Progenitor cell of endocrine pancreas (in vitro differentiated cells): ENCODE data around the gene MVB12B. TPM values are rescaled to one million over a fixed set of nuclear protein-coding genes. Genes with fewer than 3 reads are reported as not detected.

Experiments
- DNase-seq: peaks from one replicate; pipeline ENCODE4 v3.0.0; 2021; ENCODE audit warnings: low spot score; ENCODE audit not compliant: unreplicated experiment
- H3K27ac Mint-ChIP-seq: 2 replicates; pipeline ENCODE4 v1.8.0; 2021; ENCODE audit warnings: mild to moderate bottlenecking, moderate library complexity, mixed read lengths
- H3K27me3 Mint-ChIP-seq: 2 replicates; pipeline ENCODE4 v1.8.0; 2021; ENCODE audit warnings: mixed read lengths
- H3K36me3 Mint-ChIP-seq: 2 replicates; pipeline ENCODE4 v1.8.0; 2022; ENCODE audit warnings: mixed read lengths; ENCODE audit not compliant: insufficient read depth
- H3K4me1 Mint-ChIP-seq: 2 replicates; pipeline ENCODE4 v1.8.0; 2021; ENCODE audit warnings: low read depth, mixed read lengths
- H3K4me3 Mint-ChIP-seq: 2 replicates; pipeline ENCODE4 v1.8.0; 2021; ENCODE audit warnings: low read depth, mild to moderate bottlenecking, moderate library complexity, mixed read lengths
- H3K9me3 Mint-ChIP-seq: 2 replicates; pipeline ENCODE4 v1.8.0; 2021; ENCODE audit warnings: low read depth, mixed read lengths
- total RNA-seq: library from RNA; stranded (reverse); gene quantifications from 2 replicates; pipeline ENCODE4 v1.2.1, GENCODE V29; 2021
- TF ChIP-seq, protein P1 (sequence below): fragments of 200-600 bp; sonication (generic); IDR thresholded peaks from one replicate; pipeline ENCODE4 v1.5.0; 2021; ENCODE audit warnings: antibody characterized with exemption, mild to moderate bottlenecking; ENCODE audit not compliant: unreplicated experiment

MVB12B gene
- total RNA-seq, 1 donor from 2014 or later, result 34.6 TPM

DNA sequence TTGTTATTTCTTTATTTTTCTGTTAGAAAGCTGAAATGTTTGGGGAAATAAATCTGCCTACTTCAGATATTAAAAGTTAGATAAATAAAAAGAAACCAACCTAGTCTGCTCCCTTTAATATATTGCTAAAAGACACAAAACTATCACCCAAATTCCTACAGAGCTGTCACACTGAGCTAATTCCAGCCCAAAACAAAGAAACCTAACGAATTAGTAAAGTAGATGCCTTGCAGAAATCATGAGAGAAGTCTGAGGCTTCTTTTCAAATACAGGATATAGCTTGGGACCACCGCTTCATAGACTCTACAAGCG is 164.9 kb downstream of the MVB12B start:
- TF ChIP-seq, protein P1, sequence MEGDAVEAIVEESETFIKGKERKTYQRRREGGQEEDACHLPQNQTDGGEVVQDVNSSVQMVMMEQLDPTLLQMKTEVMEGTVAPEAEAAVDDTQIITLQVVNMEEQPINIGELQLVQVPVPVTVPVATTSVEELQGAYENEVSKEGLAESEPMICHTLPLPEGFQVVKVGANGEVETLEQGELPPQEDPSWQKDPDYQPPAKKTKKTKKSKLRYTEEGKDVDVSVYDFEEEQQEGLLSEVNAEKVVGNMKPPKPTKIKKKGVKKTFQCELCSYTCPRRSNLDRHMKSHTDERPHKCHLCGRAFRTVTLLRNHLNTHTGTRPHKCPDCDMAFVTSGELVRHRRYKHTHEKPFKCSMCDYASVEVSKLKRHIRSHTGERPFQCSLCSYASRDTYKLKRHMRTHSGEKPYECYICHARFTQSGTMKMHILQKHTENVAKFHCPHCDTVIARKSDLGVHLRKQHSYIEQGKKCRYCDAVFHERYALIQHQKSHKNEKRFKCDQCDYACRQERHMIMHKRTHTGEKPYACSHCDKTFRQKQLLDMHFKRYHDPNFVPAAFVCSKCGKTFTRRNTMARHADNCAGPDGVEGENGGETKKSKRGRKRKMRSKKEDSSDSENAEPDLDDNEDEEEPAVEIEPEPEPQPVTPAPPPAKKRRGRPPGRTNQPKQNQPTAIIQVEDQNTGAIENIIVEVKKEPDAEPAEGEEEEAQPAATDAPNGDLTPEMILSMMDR, result no peak
- no peaks in the 10 kb centered on the region for H3K4me1 Mint-ChIP-seq
- no peaks in the 10 kb centered on the region for H3K27me3 Mint-ChIP-seq
- no peaks in the 10 kb centered on the region for H3K9me3 Mint-ChIP-seq
- no peaks in the 10 kb centered on the region for H3K36me3 Mint-ChIP-seq
- no peak for DNase-seq
- H3K27ac Mint-ChIP-seq, result no peak overlapping the region
- H3K4me3 Mint-ChIP-seq, result no peak overlapping the region

GRCh38 chr9:126491949-126492348 is 165.3 kb downstream of the MVB12B start:
- Mint-ChIP-seq H3K4me3 (no peak overlapping the region), H3K36me3 (no peaks in the 10 kb centered on the region), H3K4me1 (no peaks in the 10 kb centered on the region), H3K9me3 (no peaks in the 10 kb centered on the region), H3K27me3 (no peaks in the 10 kb centered on the region), H3K27ac (no peak overlapping the region)
- DNase-seq, result no peak
- TF ChIP-seq, protein P1, result no peak

- Mint-ChIP-seq H3K9me3 (no peaks in the 10 kb centered on the region), H3K36me3 (no peaks in the 10 kb centered on the region), H3K27ac (no peak overlapping the region), H3K27me3 (peaks cover 5% of the 10 kb centered on the region), H3K4me3 (no peak overlapping the region), H3K4me1 (no peaks in the 10 kb centered on the region)
- TF ChIP-seq, protein P1, result no peak
- DNase-seq, result no peak
These were observed 167.6 kb downstream of the MVB12B start for GRCh38 chr9:126494264-126494663.

DNA sequence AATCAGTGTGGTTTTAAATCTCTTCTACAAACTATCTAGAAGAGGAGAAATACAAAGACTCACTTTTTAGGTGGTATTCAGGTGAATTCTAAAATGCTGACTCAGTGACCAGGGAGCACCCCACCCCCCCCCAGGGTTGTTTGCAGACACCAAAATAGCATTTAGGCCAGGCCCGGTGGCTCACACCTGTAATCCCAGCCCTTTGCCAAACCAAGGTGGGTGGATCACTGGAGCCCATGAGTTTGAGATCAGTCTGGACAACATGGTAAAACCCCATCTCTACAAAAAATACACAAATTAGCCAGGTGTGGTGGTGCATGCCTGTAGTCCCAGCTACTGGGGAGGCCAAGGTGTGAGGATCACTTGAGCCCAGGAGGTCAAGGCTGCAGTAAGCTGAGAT is 168.1 kb downstream of the MVB12B start:
- no peak overlapping the region for H3K4me3 Mint-ChIP-seq
- H3K27me3 Mint-ChIP-seq, result peaks cover 8% of the 10 kb centered on the region
- H3K27ac Mint-ChIP-seq, result no peak overlapping the region
- peaks cover 1% of the 10 kb centered on the region for H3K4me1 Mint-ChIP-seq
- H3K36me3 Mint-ChIP-seq, result no peaks in the 10 kb centered on the region
- H3K9me3 Mint-ChIP-seq, result no peaks in the 10 kb centered on the region
- no peak for DNase-seq
- TF ChIP-seq, protein P1, result no peak

GRCh38 chr9:126495411-126496180 is 169.0 kb downstream of the MVB12B start:
- Mint-ChIP-seq H3K36me3 (no peaks in the 10 kb centered on the region), H3K27me3 (peaks cover 16% of the 10 kb centered on the region), H3K9me3 (no peaks in the 10 kb centered on the region), H3K4me3 (no peak overlapping the region), H3K27ac (no peak overlapping the region), H3K4me1 (peaks cover 1% of the 10 kb centered on the region)
- TF ChIP-seq, protein P1, result no peak
- DNase-seq, result no peak
